SJSA1 (cell line): ENCODE measurements around the gene C18orf63. TPM values are rescaled to one million over a fixed set of nuclear protein-coding genes. Genes with fewer than 3 reads are reported as not detected.
A peak's percentile ranks its signal among the peaks of the same experiment; 100 is the strongest.

ENCODE experiments used
- DNase-seq, 2 experiments: peaks; one replicate each; pipeline ENCODE4 v3.0.0-alpha.2; 2015 to 2020; ENCODE audit warnings: low spot score in 2 of 2, low read depth in 1 of 2
- H3K27ac ChIP-seq: fragments of 250-450 bp; sonication (Bioruptor Pico); 2 replicates; pipeline ENCODE4 v1.5.1; 2020; ENCODE audit warnings: mild to moderate bottlenecking, moderate library complexity
- H3K27me3 ChIP-seq: fragments of 250-450 bp; sonication (Bioruptor Pico); replicated peaks from 2 replicates; pipeline ENCODE4 v1.5.1; 2020; ENCODE audit warnings: mild to moderate bottlenecking, moderate library complexity
- H3K36me3 ChIP-seq: fragments of 250-450 bp; sonication (Bioruptor Pico); 2 replicates; pipeline ENCODE4 v1.5.1; 2020; ENCODE audit warnings: mild to moderate bottlenecking
- H3K4me1 ChIP-seq: fragments of 250-450 bp; sonication (Bioruptor Pico); replicated peaks from 2 replicates; pipeline ENCODE4 v1.6.1; 2021; ENCODE audit warnings: mild to moderate bottlenecking
- H3K4me3 ChIP-seq: fragments of 250-450 bp; sonication (Bioruptor Pico); 2 replicates; pipeline ENCODE4 v1.5.1; 2020; ENCODE audit warnings: mild to moderate bottlenecking
- H3K9me3 ChIP-seq: fragments of 250-450 bp; sonication (Bioruptor Pico); replicated peaks from 2 replicates; pipeline ENCODE4 v1.5.1; 2020; ENCODE audit warnings: mild to moderate bottlenecking
- total RNA-seq: library from RNA; depleted of rRNA; stranded (reverse); fragments of >200 nt; shearing (Covaris generic); gene quantifications from 2 replicates; pipeline ENCODE4 v1.2.3, GENCODE V29; 2014

C18orf63 gene
- total RNA-seq, 1 experiment from 2014 or later, result not detected

GRCh38 chr18:74381621-74382295, 66.1 kb downstream of the C18orf63 start:
- no peaks in the 10 kb centered on the region for H3K9me3 ChIP-seq
- H3K27ac ChIP-seq, result no peak overlapping the region
- no peaks in the 10 kb centered on the region for H3K4me1 ChIP-seq
- peak in 1 of 2 experiments; percentile 23 for DNase-seq
- no peaks in the 10 kb centered on the region for H3K27me3 ChIP-seq
- no peaks in the 10 kb centered on the region for H3K36me3 ChIP-seq
- no peak overlapping the region for H3K4me3 ChIP-seq

GRCh38 chr18:74382481-74383017, 66.9 kb downstream of the C18orf63 start:
- Histone ChIP-seq H3K27ac (no peak overlapping the region), H3K36me3 (no peaks in the 10 kb centered on the region), H3K9me3 (no peaks in the 10 kb centered on the region), H3K4me1 (no peaks in the 10 kb centered on the region), H3K4me3 (no peak overlapping the region), H3K27me3 (no peaks in the 10 kb centered on the region)
- DNase-seq, result peak in 1 of 2 experiments; percentile 38

GRCh38 chr18:74387383-74387782, 71.7 kb downstream of the C18orf63 start:
- no peak for DNase-seq
- Histone ChIP-seq H3K27ac (no peak overlapping the region), H3K4me3 (no peak overlapping the region), H3K36me3 (no peaks in the 10 kb centered on the region), H3K9me3 (no peaks in the 10 kb centered on the region), H3K27me3 (peaks cover under 1% of the 10 kb centered on the region; the same call in 1 of the 2 replicates), H3K4me1 (no peaks in the 10 kb centered on the region)

GRCh38 chr18:74388227-74388626, 72.6 kb downstream of the C18orf63 start:
- Histone ChIP-seq H3K4me3 (no peak overlapping the region), H3K27me3 (peaks cover 9% of the 10 kb centered on the region; the same call in 1 of the 2 replicates), H3K27ac (no peak overlapping the region), H3K36me3 (no peaks in the 10 kb centered on the region), H3K4me1 (no peaks in the 10 kb centered on the region), H3K9me3 (no peaks in the 10 kb centered on the region)
- no peak for DNase-seq

GRCh38 chr18:74389171-74389927, 73.7 kb downstream of the C18orf63 start:
- DNase-seq, result no peak
- H3K9me3 ChIP-seq, result no peaks in the 10 kb centered on the region
- H3K27ac ChIP-seq, result no peak overlapping the region
- H3K36me3 ChIP-seq, result no peaks in the 10 kb centered on the region
- H3K27me3 ChIP-seq, result peaks cover 12% of the 10 kb centered on the region; the same call in 1 of the 2 replicates
- no peak overlapping the region for H3K4me3 ChIP-seq
- H3K4me1 ChIP-seq, result no peaks in the 10 kb centered on the region

- Histone ChIP-seq H3K27me3 (peaks cover 12% of the 10 kb centered on the region; the same call in 1 of the 2 replicates), H3K9me3 (no peaks in the 10 kb centered on the region), H3K4me1 (no peaks in the 10 kb centered on the region), H3K36me3 (no peaks in the 10 kb centered on the region), H3K4me3 (no peak overlapping the region), H3K27ac (no peak overlapping the region)
- no peak for DNase-seq
Measured at GRCh38 chr18:74389991-74390390, 74.4 kb downstream of the C18orf63 start.

- Histone ChIP-seq H3K36me3 (no peaks in the 10 kb centered on the region), H3K9me3 (no peaks in the 10 kb centered on the region), H3K4me1 (no peaks in the 10 kb centered on the region), H3K4me3 (no peak overlapping the region), H3K27ac (no peak overlapping the region), H3K27me3 (peaks cover 12% of the 10 kb centered on the region; the same call in 1 of the 2 replicates)
- DNase-seq, result no peak
Measured at GRCh38 chr18:74390900-74391299, 75.3 kb downstream of the C18orf63 start.

- no peak for DNase-seq
- H3K4me3 ChIP-seq, result no peak overlapping the region
- H3K9me3 ChIP-seq, result no peaks in the 10 kb centered on the region
- no peaks in the 10 kb centered on the region for H3K4me1 ChIP-seq
- peaks cover 12% of the 10 kb centered on the region; the same call in 1 of the 2 replicates for H3K27me3 ChIP-seq
- no peaks in the 10 kb centered on the region for H3K36me3 ChIP-seq
- H3K27ac ChIP-seq, result no peak overlapping the region
Measured at GRCh38 chr18:74392323-74392722, 76.7 kb downstream of the C18orf63 start.

GRCh38 chr18:74395006-74395405, 79.4 kb downstream of the C18orf63 start:
- no peak overlapping the region for H3K27ac ChIP-seq
- H3K4me1 ChIP-seq, result no peaks in the 10 kb centered on the region
- no peak for DNase-seq
- no peak overlapping the region for H3K4me3 ChIP-seq
- no peaks in the 10 kb centered on the region for H3K36me3 ChIP-seq
- H3K9me3 ChIP-seq, result no peaks in the 10 kb centered on the region
- peaks cover 12% of the 10 kb centered on the region; the same call in 1 of the 2 replicates for H3K27me3 ChIP-seq

GRCh38 chr18:74395648-74396154, 80.1 kb downstream of the C18orf63 start:
- peaks cover 12% of the 10 kb centered on the region; the same call in 1 of the 2 replicates for H3K27me3 ChIP-seq
- no peak overlapping the region for H3K4me3 ChIP-seq
- DNase-seq, result no peak
- H3K9me3 ChIP-seq, result no peaks in the 10 kb centered on the region
- H3K27ac ChIP-seq, result no peak overlapping the region
- H3K36me3 ChIP-seq, result no peaks in the 10 kb centered on the region
- no peaks in the 10 kb centered on the region for H3K4me1 ChIP-seq

- no peak overlapping the region for H3K27ac ChIP-seq
- no peaks in the 10 kb centered on the region for H3K9me3 ChIP-seq
- no peak for DNase-seq
- no peaks in the 10 kb centered on the region for H3K4me1 ChIP-seq
- H3K4me3 ChIP-seq, result no peak overlapping the region
- peaks cover 12% of the 10 kb centered on the region; the same call in 1 of the 2 replicates for H3K27me3 ChIP-seq
- no peaks in the 10 kb centered on the region for H3K36me3 ChIP-seq
Measured at GRCh38 chr18:74396171-74397169, 80.8 kb downstream of the C18orf63 start.

GRCh38 chr18:74397572-74397971, 81.9 kb downstream of the C18orf63 start:
- Histone ChIP-seq H3K4me3 (no peak overlapping the region), H3K27me3 (peaks cover 10% of the 10 kb centered on the region; the same call in 1 of the 2 replicates), H3K36me3 (no peaks in the 10 kb centered on the region), H3K27ac (no peak overlapping the region), H3K9me3 (no peaks in the 10 kb centered on the region), H3K4me1 (no peaks in the 10 kb centered on the region)
- DNase-seq, result no peak
